Smooth muscle cell of the coronary artery (primary cell): ENCODE results near the gene FITM1. TPM values are rescaled to one million over a fixed set of nuclear protein-coding genes. Genes with fewer than 3 reads are reported as not detected.

Experiments
- total RNA-seq: library from RNA; depleted of rRNA; stranded (reverse); fragments of >200 nt; gene quantifications from 2 replicates; pipeline ENCODE4 v1.2.3, GENCODE V29; 2014; ENCODE audit warnings: low replicate concordance

Gene FITM1
- total RNA-seq, result 0.23 TPM in 1 of 2 replicates, not detected in the other

GRCh38 chr14:24130380-24130716, at the start of gene FITM1:
Gene FITM1, plus strand, starts transcription at chr14:24130659. Its CDS starts 905 bp downstream, at chr14:24131564.

GRCh38 chr14:24093901-24094840, 36.3 kb upstream of the FITM1 start, which contains the start of gene PCK2:
Gene PCK2, plus strand, starts transcription at chr14:24094311. Its CDS starts 95 bp downstream, at chr14:24094406.

DNA sequence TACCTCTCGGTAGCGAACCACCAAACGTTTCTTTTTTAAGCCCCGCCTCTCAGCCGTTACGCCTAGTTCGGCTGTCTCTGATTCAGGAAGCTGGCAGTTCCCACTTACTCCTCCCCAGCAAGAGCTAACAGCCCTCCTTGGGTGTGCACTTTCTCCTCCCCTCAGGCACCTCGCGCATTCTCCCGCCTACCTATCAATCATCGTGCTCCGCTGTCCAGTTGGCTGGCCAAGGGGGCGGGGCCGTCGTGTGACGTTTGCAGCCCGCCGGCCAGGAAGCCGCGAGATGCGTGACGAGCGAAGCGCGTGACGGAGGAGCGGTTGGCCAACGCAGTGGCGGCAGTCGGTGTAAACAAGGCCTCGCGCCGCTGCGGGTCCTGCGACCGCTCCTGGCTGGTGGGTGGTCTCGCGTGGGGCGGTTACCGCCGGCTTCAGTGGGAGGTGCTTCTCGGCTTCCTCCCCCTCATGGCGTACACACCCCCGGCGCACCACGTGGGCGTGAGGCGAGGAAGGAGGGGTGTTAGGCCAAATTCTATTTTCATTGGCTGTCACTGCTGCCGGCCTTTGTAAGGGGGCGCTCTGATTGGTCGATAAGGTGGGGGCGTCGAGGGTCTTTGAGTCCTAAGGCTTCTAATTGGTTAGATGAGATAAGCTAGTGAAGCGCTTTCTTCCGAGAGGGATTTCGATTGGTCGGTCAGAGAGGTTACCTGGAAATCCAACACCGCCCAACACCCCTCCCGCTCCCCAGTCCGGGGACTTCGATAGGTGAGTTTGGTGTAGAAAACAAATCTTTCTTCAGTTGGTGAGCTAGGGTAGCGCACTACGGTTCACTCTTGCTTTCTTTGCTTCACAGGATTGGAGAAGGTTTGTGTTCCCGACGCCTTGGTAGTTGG, 15.7 kb upstream of the FITM1 start, which contains the start of the genes DCAF11 and NRL:
DCAF11 (plus strand) TSS at position 246 of the 890 bp plus-strand sequence. CDS start 818 bp downstream, outside the sequence.
NRL (minus strand) TSS at position 418 of the 890 bp plus-strand sequence. CDS start 32,101 bp downstream, outside the sequence.

GRCh38 chr14:24135834-24136683, 5.6 kb downstream of the FITM1 start, which contains the start of gene PSME1:
Gene PSME1, plus strand, starts transcription at chr14:24136194. Its CDS starts 69 bp downstream, at chr14:24136263.

DNA sequence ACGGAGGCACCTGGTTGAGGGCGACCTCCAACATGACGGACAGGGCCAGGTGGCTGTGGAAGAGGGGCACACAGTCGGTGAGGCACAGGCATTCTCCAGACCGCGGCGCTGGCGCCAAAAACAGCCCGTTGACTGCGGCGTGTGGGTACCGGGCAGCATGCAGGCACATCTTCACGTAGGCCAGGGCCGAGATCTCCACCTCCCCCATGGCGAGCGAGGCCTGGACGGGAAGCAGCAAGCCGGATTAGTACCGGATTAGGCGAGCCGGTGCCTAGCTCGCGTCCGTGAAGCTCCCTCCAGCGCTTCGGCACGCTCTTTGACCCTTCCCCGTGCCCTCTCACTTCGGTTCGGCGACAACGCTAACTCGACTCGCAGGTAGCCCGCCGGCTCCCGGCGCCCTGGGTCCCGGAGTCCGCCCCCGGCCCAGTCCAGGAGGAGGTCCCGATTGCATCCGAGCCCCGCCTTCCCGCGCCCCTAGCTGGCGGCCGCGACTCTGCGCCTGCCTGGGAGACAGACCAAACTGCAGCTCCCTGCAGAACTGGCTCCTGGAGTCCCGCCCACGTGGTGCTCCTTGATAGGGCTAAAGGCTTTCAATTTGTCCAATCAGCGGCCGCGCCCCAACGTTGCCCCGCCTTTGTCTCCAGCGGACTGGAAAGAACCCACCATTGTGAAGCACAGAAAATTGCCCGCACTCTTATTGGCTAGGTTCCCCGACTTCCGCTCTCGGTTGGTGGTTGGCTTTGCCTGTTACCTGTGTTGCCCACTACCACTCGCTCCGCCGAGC, 10.8 kb downstream of the FITM1 start, which contains the start of gene EMC9:
EMC9 (minus strand) TSS at position 495 of the 784 bp plus-strand sequence; CDS start at position 208, 287 bp downstream.

DNA sequence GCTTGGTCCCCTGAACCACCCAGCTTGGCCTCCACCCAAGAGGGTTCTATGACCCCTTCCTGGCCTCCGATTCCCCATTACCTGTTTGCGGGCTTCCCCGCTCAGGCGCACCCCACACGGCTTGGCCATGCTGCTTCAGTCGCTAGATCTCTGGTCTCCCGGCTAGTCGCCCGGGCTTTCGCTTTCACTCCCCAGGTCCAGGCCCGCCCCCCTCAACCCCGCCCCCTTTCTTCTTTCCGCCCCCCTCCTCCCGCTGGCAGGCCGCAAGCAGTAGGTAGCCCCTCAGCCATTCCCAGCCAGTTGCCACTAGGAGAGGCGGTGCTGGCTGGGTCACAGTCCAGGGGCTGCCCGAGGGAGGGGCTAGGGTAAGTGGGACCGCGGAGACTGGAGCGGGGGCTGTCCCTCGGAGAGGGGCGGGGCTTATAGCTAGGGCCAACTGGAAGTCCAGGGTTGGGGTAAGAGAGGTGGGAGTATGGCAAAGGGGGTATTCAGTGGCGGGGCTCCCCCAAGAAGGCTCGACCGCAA, 16.1 kb downstream of the FITM1 start, which contains the start of gene PSME2:
PSME2 (minus strand) TSS at position 158 of the 525 bp plus-strand sequence; CDS start at position 129, 29 bp downstream.

GRCh38 chr14:24146978-24147760, 16.7 kb downstream of the FITM1 start, which contains the start of gene RNF31:
Gene RNF31, plus strand, starts transcription at chr14:24147498. Its CDS starts 201 bp downstream, at chr14:24147699.

GRCh38 chr14:24160850-24161804, 30.7 kb downstream of the FITM1 start, which contains the start of gene IRF9:
Gene IRF9, plus strand, starts transcription at chr14:24161265. Its CDS starts 880 bp downstream, at chr14:24162145.

GRCh38 chr14:24171422-24172260, 41.2 kb downstream of the FITM1 start, which contains the start of gene REC8:
Gene REC8, plus strand, starts transcription at chr14:24172080. Its CDS starts 473 bp downstream, at chr14:24172553.

Other genes starting within 250 kb of the FITM1 start
- gene DHRS4, start 176.9 kb upstream of the FITM1 start, total RNA-seq, result 42.8 and 64.0 TPM in 2 replicates
- gene DHRS4L2, start 141.7 kb upstream of the FITM1 start, total RNA-seq, result 8.5 and 15.5 TPM in 2 replicates
- gene CARMIL3, start 78.7 kb upstream of the FITM1 start, total RNA-seq, result 0.08 TPM in 1 of 2 replicates, not detected in the other
- gene CPNE6, start 59.1 kb upstream of the FITM1 start, total RNA-seq, result not detected in 2 replicates
- 13.3 and 44.0 TPM in 2 replicates for gene PCK2, start 36.3 kb upstream of the FITM1 start, total RNA-seq
- 59.1 and 62.1 TPM in 2 replicates for gene DCAF11, start 15.9 kb upstream of the FITM1 start, total RNA-seq
- 0.47 and 1.2 TPM in 2 replicates for gene NRL, start 15.7 kb upstream of the FITM1 start, total RNA-seq
- gene PSME1, start 5.5 kb downstream of the FITM1 start, total RNA-seq, result 55.3 and 80.6 TPM in 2 replicates
- gene EMC9, start 10.9 kb downstream of the FITM1 start, total RNA-seq, result 19.2 and 21.9 TPM in 2 replicates
- gene PSME2, start 16.0 kb downstream of the FITM1 start, total RNA-seq, result 28.2 and 87.8 TPM in 2 replicates
- 22.2 and 24.9 TPM in 2 replicates for gene RNF31, start 16.8 kb downstream of the FITM1 start, total RNA-seq
- 68.4 and 96.8 TPM in 2 replicates for gene IRF9, start 30.6 kb downstream of the FITM1 start, total RNA-seq
- gene REC8, start 41.4 kb downstream of the FITM1 start, total RNA-seq, result 0.12 and 0.83 TPM in 2 replicates
- gene IPO4, start 58.2 kb downstream of the FITM1 start, total RNA-seq, result 27.1 and 41.9 TPM in 2 replicates
- gene TM9SF1, start 64.8 kb downstream of the FITM1 start, total RNA-seq, result 42.9 and 55.9 TPM in 2 replicates
- 0.12 TPM in 1 of 2 replicates, not detected in the other for gene TSSK4, start 75.0 kb downstream of the FITM1 start, total RNA-seq
- 24.2 and 29.7 TPM in 2 replicates for gene CHMP4A, start 82.8 kb downstream of the FITM1 start, total RNA-seq
- 10.8 and 18.3 TPM in 2 replicates for gene MDP1, start 85.4 kb downstream of the FITM1 start, total RNA-seq
- gene NEDD8, start 101.7 kb downstream of the FITM1 start, total RNA-seq, result 272 and 446 TPM in 2 replicates
- 72.7 and 109 TPM in 2 replicates for gene GMPR2, start 102.3 kb downstream of the FITM1 start, total RNA-seq
- gene TINF2, start 112.0 kb downstream of the FITM1 start, total RNA-seq, result 38.3 and 42.2 TPM in 2 replicates
- 1.6 and 2.5 TPM in 2 replicates for gene TGM1, start 132.5 kb downstream of the FITM1 start, total RNA-seq
- gene RABGGTA, start 140.9 kb downstream of the FITM1 start, total RNA-seq, result 16.8 and 22.3 TPM in 2 replicates
- gene DHRS1, start 169.1 kb downstream of the FITM1 start, total RNA-seq, result 13.5 and 20.9 TPM in 2 replicates
- gene NOP9, start 169.2 kb downstream of the FITM1 start, total RNA-seq, result 14.4 and 17.4 TPM in 2 replicates
- gene CIDEB, start 177.3 kb downstream of the FITM1 start, total RNA-seq, result 0.08 and 3.3 TPM in 2 replicates
- gene LTB4R2, start 179.5 kb downstream of the FITM1 start, total RNA-seq, result 1.2 and 2.3 TPM in 2 replicates
- gene LTB4R, start 180.8 kb downstream of the FITM1 start, total RNA-seq, result 0.75 and 6.3 TPM in 2 replicates
- 0.60 and 16.7 TPM in 2 replicates for gene ADCY4, start 204.4 kb downstream of the FITM1 start, total RNA-seq
- gene RIPK3, start 209.3 kb downstream of the FITM1 start, total RNA-seq, result 0.23 and 9.4 TPM in 2 replicates
- gene NFATC4, start 237.5 kb downstream of the FITM1 start, total RNA-seq, result 18.4 and 77.3 TPM in 2 replicates